Left lung (tissue), 10 donors: ENCODE measurements around the gene INTS11. TPM values are rescaled to one million over a fixed set of nuclear protein-coding genes. Genes with fewer than 3 reads are reported as not detected.
A peak's percentile ranks its signal among the peaks of the same experiment; 100 is the strongest.

Source experiments
- ATAC-seq: fragments of 200-7000 bp; cut with Tn5 transposase; one replicate; pipeline ENCODE4 v1.9.1; 2020; ENCODE audit warnings: moderate library complexity
- DNase-seq, 4 donors: peaks; one replicate each; pipeline ENCODE4 v3.0.0-alpha.2; 2013 to 2020
- H3K27ac ChIP-seq, 2 donors: fragments of 200-600 bp; sonication (generic) in 1 of 2; one replicate each; pipeline versions ENCODE4 v1.5.0 to v1.8.0; 2020 to 2021
- H3K27me3 ChIP-seq, 2 donors: fragments of 200-600 bp; sonication (generic) in 1 of 2; one replicate each; pipeline versions ENCODE4 v1.5.0 to v1.8.0; 2020 to 2021
- H3K36me3 ChIP-seq, 2 donors: fragments of 200-600 bp; sonication (generic) in 1 of 2; one replicate each; pipeline versions ENCODE4 v1.5.0 to v1.8.0; 2020 to 2021
- H3K4me1 ChIP-seq, 2 donors: fragments of 200-600 bp; one replicate each; pipeline ENCODE4 v1.8.0; 2021
- H3K4me3 ChIP-seq, 2 donors: fragments of 200-600 bp; sonication (generic) in 1 of 2; one replicate each; pipeline versions ENCODE4 v1.5.0 to v1.8.0; 2020 to 2021; ENCODE audit warnings: mild to moderate bottlenecking in 1 of 2
- H3K9me3 ChIP-seq, 2 donors: fragments of 200-600 bp; sonication (generic) in 1 of 2; one replicate each; pipeline versions ENCODE4 v1.5.0 to v1.8.0; 2020 to 2021
- CTCF ChIP-seq, 2 donors: fragments of 200-600 bp; sonication (generic) in 1 of 2; IDR thresholded peaks; one replicate each; pipeline versions ENCODE4 v1.5.0 to v1.8.0; 2021; ENCODE audit warnings: antibody characterized with exemption in 2 of 2
- intact Hi-C, 2 donors: fragments of 100-400 bp; cut with DNase I; formaldehyde crosslinking; loops; one replicate each; pipeline versions ENCODE4 v1.11.2 to v1.14.2; 2022
- polyA plus RNA-seq, 6 donors: library from polyadenylated mRNA; unstranded; fragments of 120-200 nt; gene quantifications; one replicate each; pipeline ENCODE4 v1.2.1, GENCODE V29; 2013; ENCODE audit not compliant: insufficient read length in 6 of 6
- total RNA-seq, 2 donors: library from RNA; stranded (reverse); fragmentation: NEBNext Ultra II Directional; extraction: Animal tissue kit (Norgen Biotek cat#: 25700); gene quantifications; one replicate each; pipeline ENCODE4 v1.2.1, GENCODE V29; 2021
- donor health status: DM: no; HTN: yes; CAD: no.
- donor health status: DM: no; HTN: no; CAD: no.

Gene INTS11
- total and polyA plus RNA-seq, 8 donors: 67.0 to 166 (median 117) TPM

- Histone ChIP-seq H3K4me1 (no peaks in the 10 kb centered on the region), H3K4me3 (no peak overlapping the region), H3K27ac (no peak overlapping the region), H3K27me3 (peaks cover 7 to 30% of the 10 kb centered on the region in 2 donors), H3K9me3 (no peaks in the 10 kb centered on the region), H3K36me3 (no peaks in the 10 kb centered on the region)
- intact Hi-C loops: no loop called here
- TF ChIP-seq CTCF (IDR thresholded peaks at IDR 0.05): no peak
- peak; percentile 87 for ATAC-seq
- DNase-seq: peak in 2 of 4 donors; percentile 63 to 87
These were observed 42.7 kb downstream of the INTS11 start for GRCh38 chr1:1281533-1282321.

GRCh38 chr1:1280782-1281481, 43.5 kb downstream of the INTS11 start:
- no peak for TF ChIP-seq CTCF (IDR thresholded peaks at IDR 0.05)
- Histone ChIP-seq H3K4me3 (no peak overlapping the region), H3K9me3 (no peaks in the 10 kb centered on the region), H3K27me3 (peaks cover 0 to 22% of the 10 kb centered on the region in 2 donors), H3K4me1 (no peaks in the 10 kb centered on the region), H3K27ac (no peak overlapping the region), H3K36me3 (no peaks in the 10 kb centered on the region)
- ATAC-seq: no peak
- DNase-seq: peak in 1 of 4 donors; percentile 67
- intact Hi-C loops: no loop called here

- H3K36me3 ChIP-seq: no peaks in the 10 kb centered on the region
- H3K27ac ChIP-seq: no peak overlapping the region
- TF ChIP-seq CTCF (IDR thresholded peaks at IDR 0.05): no peak
- intact Hi-C loops: no loop called here
- peaks cover 5 to 8% of the 10 kb centered on the region in 2 donors for H3K4me1 ChIP-seq
- peaks cover 0 to 8% of the 10 kb centered on the region in 2 donors for H3K27me3 ChIP-seq
- H3K4me3 ChIP-seq: no peak overlapping the region
- ATAC-seq: no peak
- DNase-seq: no peak
- H3K9me3 ChIP-seq: no peaks in the 10 kb centered on the region
These were observed 45.4 kb downstream of the INTS11 start for GRCh38 chr1:1279028-1279427.

GRCh38 chr1:1278620-1279019, 45.8 kb downstream of the INTS11 start:
- no peak overlapping the region for H3K4me3 ChIP-seq
- peaks cover 0 to 7% of the 10 kb centered on the region in 2 donors for H3K27me3 ChIP-seq
- TF ChIP-seq CTCF (IDR thresholded peaks at IDR 0.05): no peak
- intact Hi-C loops: no loop called here
- no peaks in the 10 kb centered on the region for H3K36me3 ChIP-seq
- ATAC-seq: no peak
- peaks cover 5 to 8% of the 10 kb centered on the region in 2 donors for H3K4me1 ChIP-seq
- no peak overlapping the region for H3K27ac ChIP-seq
- H3K9me3 ChIP-seq: no peaks in the 10 kb centered on the region
- DNase-seq: no peak

- Histone ChIP-seq H3K27me3 (no peaks in the 10 kb centered on the region), H3K36me3 (no peaks in the 10 kb centered on the region), H3K27ac (no peak overlapping the region), H3K4me3 (no peak overlapping the region), H3K4me1 (peaks cover 22 to 31% of the 10 kb centered on the region in 2 donors), H3K9me3 (no peaks in the 10 kb centered on the region)
- ATAC-seq (no peak), DNase-seq (no peak)
- intact Hi-C loops: no loop called here
- no peak for TF ChIP-seq CTCF (IDR thresholded peaks at IDR 0.05)
These were observed 48.6 kb downstream of the INTS11 start for GRCh38 chr1:1275836-1276235.
